HFFc6 (cell line): ENCODE results near the gene KANK3. TPM values are rescaled to one million over a fixed set of nuclear protein-coding genes. Genes with fewer than 3 reads are reported as not detected.

Source experiments
- DNase-seq: peaks from one replicate; pipeline ENCODE4 v3.0.0-alpha.2; 2018
- H3K27ac Mint-ChIP-seq: 2 replicates; pipeline ENCODE4 v1.8.0; 2020; ENCODE audit warnings: mild to moderate bottlenecking, mixed read lengths
- H3K27me3 Mint-ChIP-seq: 2 replicates; pipeline ENCODE4 v1.8.0; 2021; ENCODE audit warnings: mild to moderate bottlenecking, moderate library complexity, mixed read lengths; ENCODE audit not compliant: insufficient read depth
- H3K36me3 Mint-ChIP-seq: 2 replicates; pipeline ENCODE4 v1.8.0; 2021; ENCODE audit warnings: low read depth, mixed read lengths
- H3K4me1 Mint-ChIP-seq: 2 replicates; pipeline ENCODE4 v1.8.0; 2020; ENCODE audit warnings: low read depth, mixed read lengths
- H3K4me3 Mint-ChIP-seq: 2 replicates; pipeline ENCODE4 v1.8.0; 2020; ENCODE audit warnings: mild to moderate bottlenecking, moderate library complexity, mixed read lengths
- H3K9me3 Mint-ChIP-seq: 2 replicates; pipeline ENCODE4 v1.8.0; 2020; ENCODE audit warnings: mild to moderate bottlenecking, mixed read lengths
- total RNA-seq, 6 experiments: library from RNA; stranded (reverse); fragmentation: NEBNext Ultra II Directional; extraction: Animal tissue kit (Norgen Biotek cat#: 25700); gene quantifications; 2 replicates in 1 of 6; 3 replicates in 5 of 6; pipeline ENCODE4 v1.2.3, GENCODE V29; 2021
- TF ChIP-seq, protein P1 (sequence below): fragments of 200-600 bp; sonication (generic); IDR thresholded peaks from 2 replicates; pipeline ENCODE4 v1.5.0; 2021; ENCODE audit warnings: antibody characterized with exemption, mild to moderate bottlenecking

Gene KANK3
- total RNA-seq, 6 experiments from 2014 or later, result 0.26 to 0.30 TPM; not detected in 4

DNA sequence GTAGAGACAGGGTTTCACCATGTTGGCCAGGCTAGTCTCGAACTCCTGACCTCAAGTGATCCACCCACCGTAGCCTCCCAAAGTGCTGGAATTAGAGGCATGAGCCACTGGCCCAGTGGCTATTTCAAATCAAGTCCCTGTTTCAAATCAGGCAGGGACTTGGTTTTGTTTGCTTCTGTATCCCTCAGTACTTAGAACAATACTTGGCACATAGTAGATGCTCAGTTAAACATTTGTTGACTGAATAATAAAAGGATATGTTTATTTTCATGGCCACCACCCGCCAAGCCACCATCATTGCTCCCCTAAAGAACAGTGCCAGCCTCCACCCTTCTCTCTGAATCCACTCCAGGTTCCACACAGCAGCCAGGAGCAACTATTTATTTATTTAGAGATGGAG, 17.6 kb downstream of the KANK3 start:
- H3K9me3 Mint-ChIP-seq, result peaks cover 6% of the 10 kb centered on the region; the same call in 1 of the 2 replicates
- no peak overlapping the region for H3K4me3 Mint-ChIP-seq
- H3K36me3 Mint-ChIP-seq, result peaks cover 27% of the 10 kb centered on the region
- H3K27me3 Mint-ChIP-seq, result peaks cover 3% of the 10 kb centered on the region
- H3K4me1 Mint-ChIP-seq, result peaks cover 8% of the 10 kb centered on the region; the same call in 1 of the 2 replicates
- H3K27ac Mint-ChIP-seq, result no peak overlapping the region
- DNase-seq, result no peak
- TF ChIP-seq, protein P1, sequence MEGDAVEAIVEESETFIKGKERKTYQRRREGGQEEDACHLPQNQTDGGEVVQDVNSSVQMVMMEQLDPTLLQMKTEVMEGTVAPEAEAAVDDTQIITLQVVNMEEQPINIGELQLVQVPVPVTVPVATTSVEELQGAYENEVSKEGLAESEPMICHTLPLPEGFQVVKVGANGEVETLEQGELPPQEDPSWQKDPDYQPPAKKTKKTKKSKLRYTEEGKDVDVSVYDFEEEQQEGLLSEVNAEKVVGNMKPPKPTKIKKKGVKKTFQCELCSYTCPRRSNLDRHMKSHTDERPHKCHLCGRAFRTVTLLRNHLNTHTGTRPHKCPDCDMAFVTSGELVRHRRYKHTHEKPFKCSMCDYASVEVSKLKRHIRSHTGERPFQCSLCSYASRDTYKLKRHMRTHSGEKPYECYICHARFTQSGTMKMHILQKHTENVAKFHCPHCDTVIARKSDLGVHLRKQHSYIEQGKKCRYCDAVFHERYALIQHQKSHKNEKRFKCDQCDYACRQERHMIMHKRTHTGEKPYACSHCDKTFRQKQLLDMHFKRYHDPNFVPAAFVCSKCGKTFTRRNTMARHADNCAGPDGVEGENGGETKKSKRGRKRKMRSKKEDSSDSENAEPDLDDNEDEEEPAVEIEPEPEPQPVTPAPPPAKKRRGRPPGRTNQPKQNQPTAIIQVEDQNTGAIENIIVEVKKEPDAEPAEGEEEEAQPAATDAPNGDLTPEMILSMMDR, result no peak

DNA sequence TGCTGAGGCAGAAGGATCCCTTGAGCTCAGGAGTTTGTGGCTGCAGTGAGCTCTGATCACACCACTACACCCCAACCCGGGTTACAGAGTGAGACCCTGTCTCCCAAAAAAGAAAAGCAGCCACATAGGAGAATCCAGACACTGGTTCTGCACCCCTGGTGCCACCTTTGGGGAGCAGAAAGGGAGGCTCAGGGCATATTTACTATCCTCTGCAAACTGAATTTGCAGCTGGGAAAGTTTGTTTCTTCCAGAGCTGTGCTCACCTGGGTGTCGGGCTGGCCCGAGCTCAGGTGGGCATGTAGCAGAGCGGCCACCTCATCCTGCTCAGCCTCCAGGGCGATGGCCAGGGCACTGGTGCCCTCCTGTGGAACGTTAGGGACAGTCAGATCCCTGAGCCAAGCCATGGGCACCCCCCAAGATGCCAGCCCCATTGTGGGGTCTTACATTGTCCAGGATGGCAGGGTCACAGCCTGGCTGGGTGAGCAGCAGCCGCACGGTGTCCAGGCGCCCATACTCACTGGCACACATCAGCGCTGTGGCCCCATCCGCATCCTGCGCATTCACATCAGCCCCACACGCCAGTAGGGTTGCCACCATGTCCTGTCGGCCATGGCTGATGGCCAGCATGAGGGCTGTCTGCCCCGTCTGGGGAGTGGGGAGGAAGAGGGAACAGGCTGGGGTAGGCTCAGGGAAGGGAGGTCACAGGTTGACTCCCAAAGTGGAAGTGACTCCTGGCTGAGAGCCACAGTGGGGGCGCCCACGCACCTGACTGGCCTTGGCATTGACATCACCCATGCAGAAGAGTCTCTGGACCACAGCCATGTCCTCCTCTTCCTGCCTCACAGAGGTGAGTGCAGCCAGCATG, 18.6 kb downstream of the KANK3 start:
- no peak overlapping the region for H3K4me3 Mint-ChIP-seq
- H3K4me1 Mint-ChIP-seq, result peaks cover 19% of the 10 kb centered on the region
- no peak for DNase-seq
- H3K9me3 Mint-ChIP-seq, result peaks cover 6% of the 10 kb centered on the region; the same call in 1 of the 2 replicates
- TF ChIP-seq, protein P1, result peak; percentile 29; the same call in 1 of the 2 replicates
- H3K27me3 Mint-ChIP-seq, result peaks cover 3% of the 10 kb centered on the region
- H3K27ac Mint-ChIP-seq, result no peak overlapping the region
- H3K36me3 Mint-ChIP-seq, result peaks cover 32% of the 10 kb centered on the region

DNA sequence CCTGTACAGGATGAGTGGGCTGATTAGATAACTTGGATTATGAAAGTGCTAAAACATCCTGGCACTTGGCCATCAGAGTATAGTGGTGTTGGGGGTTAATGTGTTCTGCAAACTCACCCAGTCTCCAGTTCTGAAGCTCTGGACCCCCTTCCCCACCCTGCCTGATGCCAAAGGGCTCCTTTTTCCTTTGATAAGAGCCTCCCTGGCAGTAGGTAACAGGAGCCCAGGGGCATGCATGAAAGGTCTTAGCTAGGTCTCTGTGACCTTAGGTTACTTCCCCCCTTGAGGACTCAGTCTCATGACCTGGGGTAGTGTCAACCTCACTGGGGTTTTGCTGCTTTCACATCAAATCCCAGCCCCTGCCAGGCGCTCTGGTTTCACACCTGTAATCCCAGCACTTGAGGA, 19.3 kb downstream of the KANK3 start:
- DNase-seq, result no peak
- Mint-ChIP-seq H3K36me3 (peaks cover 32% of the 10 kb centered on the region), H3K9me3 (peaks cover 6% of the 10 kb centered on the region; the same call in 1 of the 2 replicates), H3K27me3 (peaks cover 3% of the 10 kb centered on the region), H3K4me3 (no peak overlapping the region), H3K4me1 (peaks cover 20% of the 10 kb centered on the region), H3K27ac (no peak overlapping the region)
- TF ChIP-seq, protein P1, result no peak

DNA sequence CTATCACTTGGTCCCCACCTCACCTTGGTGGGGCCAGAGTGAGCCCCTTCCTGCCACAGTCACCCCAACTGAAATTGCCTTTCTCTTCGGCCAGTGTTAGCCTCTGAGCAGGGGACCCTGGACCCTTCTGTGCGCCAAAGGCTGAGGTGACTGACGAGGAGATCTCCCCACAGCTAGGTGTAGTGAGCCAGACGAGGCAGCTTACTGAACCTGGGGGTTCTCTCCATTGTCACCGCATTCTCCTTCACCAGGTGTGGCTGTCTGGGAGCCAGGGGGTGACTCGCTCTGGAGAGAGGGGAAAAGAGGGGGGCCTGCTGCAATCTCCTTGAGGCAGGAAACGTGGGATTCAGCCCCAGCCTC, 20.4 kb downstream of the KANK3 start:
- H3K9me3 Mint-ChIP-seq, result peaks cover 6% of the 10 kb centered on the region; the same call in 1 of the 2 replicates
- H3K36me3 Mint-ChIP-seq, result peaks cover 32% of the 10 kb centered on the region
- H3K27me3 Mint-ChIP-seq, result peaks cover 3% of the 10 kb centered on the region
- DNase-seq, result no peak
- TF ChIP-seq, protein P1, result no peak
- H3K27ac Mint-ChIP-seq, result no peak overlapping the region
- H3K4me3 Mint-ChIP-seq, result peak overlapping the region; percentile 100
- H3K4me1 Mint-ChIP-seq, result peaks cover 20% of the 10 kb centered on the region

DNA sequence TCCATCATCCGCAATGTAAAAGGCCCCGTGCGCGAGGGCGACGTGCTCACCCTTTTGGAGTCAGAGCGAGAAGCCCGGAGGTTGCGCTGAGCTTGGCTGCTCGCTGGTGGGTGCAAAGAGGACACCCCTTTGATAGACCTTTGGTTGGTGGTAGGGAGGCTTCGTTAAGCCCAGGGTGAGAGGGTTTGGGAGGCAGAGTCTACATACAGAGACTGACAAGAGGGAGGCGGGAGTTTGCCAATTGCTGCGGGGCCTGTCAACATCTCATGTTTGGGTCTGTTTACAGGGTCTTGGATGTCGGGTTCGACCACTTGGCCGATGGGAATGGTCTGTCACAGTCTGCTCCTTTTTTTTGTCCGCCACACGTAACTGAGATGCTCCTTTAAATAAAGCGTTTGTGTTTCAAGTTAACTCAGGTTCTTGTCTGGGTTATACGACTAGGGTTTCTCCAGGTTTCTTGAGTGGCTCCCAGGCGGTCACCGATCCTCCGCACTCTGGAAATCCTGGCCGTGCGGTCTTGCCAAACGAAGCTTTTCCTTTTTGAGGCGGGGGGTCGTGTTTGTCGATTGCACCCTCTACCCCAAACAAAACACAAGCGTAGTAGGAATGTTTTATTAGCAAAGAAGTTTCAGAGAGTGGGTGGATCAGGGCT, 20.9 kb downstream of the KANK3 start:
- H3K36me3 Mint-ChIP-seq, result peaks cover 32% of the 10 kb centered on the region
- DNase-seq, result no peak
- H3K4me1 Mint-ChIP-seq, result peaks cover 20% of the 10 kb centered on the region
- peaks cover 6% of the 10 kb centered on the region; the same call in 1 of the 2 replicates for H3K9me3 Mint-ChIP-seq
- TF ChIP-seq, protein P1, result no peak
- H3K4me3 Mint-ChIP-seq, result peak overlapping the region; percentile 100
- H3K27me3 Mint-ChIP-seq, result peaks cover 2% of the 10 kb centered on the region
- peak overlapping the region; percentile 100 for H3K27ac Mint-ChIP-seq
